Smooth muscle cell (in vitro differentiated cells): ENCODE data around the gene PANK1. TPM values are rescaled to one million over a fixed set of nuclear protein-coding genes. Genes with fewer than 3 reads are reported as not detected.
A peak's percentile ranks its signal among the peaks of the same experiment; 100 is the strongest.

Source experiments
- DNase-seq: peaks from one replicate; lab custom pipeline; 2025; ENCODE audit not compliant: unreplicated experiment; lab: John Stamatoyannopoulos, UW
- H2AFZ ChIP-seq: fragments of 200-600 bp; sonication (generic); 2 replicates; pipeline ENCODE4 v1.6.0; 2016; ENCODE audit warnings: antibody characterized with exemption, low read depth, mild to moderate bottlenecking
- H3F3A ChIP-seq: fragments of 200-600 bp; sonication (generic); 2 replicates; pipeline ENCODE4 v1.6.0; 2017; ENCODE audit warnings: antibody characterized with exemption, low read depth
- H3K27ac ChIP-seq: fragments of 200-600 bp; sonication (generic); 2 replicates; pipeline ENCODE4 v1.5.1; 2016; ENCODE audit warnings: low read depth, mild to moderate bottlenecking
- H3K27me3 ChIP-seq: fragments of 200-600 bp; sonication (generic); 2 replicates; pipeline ENCODE4 v1.6.1; 2016; ENCODE audit warnings: low read depth, mild to moderate bottlenecking
- H3K36me3 ChIP-seq: fragments of 200-600 bp; sonication (generic); 2 replicates; pipeline ENCODE4 v1.5.1; 2016; ENCODE audit warnings: low read depth
- H3K4me1 ChIP-seq: fragments of 200-600 bp; sonication (generic); 2 replicates; pipeline ENCODE4 v1.5.1; 2016; ENCODE audit warnings: low read depth
- H3K4me2 ChIP-seq: fragments of 200-600 bp; sonication (generic); 2 replicates; pipeline ENCODE4 v1.6.0; 2016; ENCODE audit warnings: mild to moderate bottlenecking
- H3K4me3 ChIP-seq: fragments of 200-600 bp; sonication (generic); 2 replicates; pipeline ENCODE4 v1.5.1; 2016; ENCODE audit warnings: mild to moderate bottlenecking
- H3K79me2 ChIP-seq: fragments of 200-600 bp; sonication (generic); 2 replicates; pipeline ENCODE4 v1.6.0; 2016; ENCODE audit warnings: low read depth, mild to moderate bottlenecking
- H3K9ac ChIP-seq: fragments of 200-600 bp; sonication (generic); 2 replicates; pipeline ENCODE4 v1.6.0; 2016; ENCODE audit warnings: low read depth
- H3K9me3 ChIP-seq: fragments of 200-600 bp; sonication (generic); replicated peaks from 2 replicates; pipeline ENCODE4 v1.5.1; 2016; ENCODE audit warnings: low read depth
- H4K20me1 ChIP-seq: fragments of 200-600 bp; sonication (generic); 2 replicates; pipeline ENCODE4 v1.6.0; 2016; ENCODE audit warnings: low read depth
- WGBS: methylation state at CpG from one replicate; pipeline ENCODE4 v1.1.7; 2016; ENCODE audit warnings: low lambda C conversion rate; 5-methylcytosine and 5-hydroxymethylcytosine counted together
- polyA plus RNA-seq: library from polyadenylated mRNA; unstranded; fragments of >200 nt; fragmentation: Nextera tagmentation; extraction: Ambion mirVana; gene quantifications from 2 replicates; pipeline ENCODE4 v1.2.1, GENCODE V29; 2016
- total RNA-seq: library from RNA; depleted of rRNA; stranded (reverse); fragments of >200 nt; gene quantifications from 2 replicates; pipeline ENCODE4 v1.2.3, GENCODE V29; 2014
- TF ChIP-seq, protein P1 (sequence below): fragments of 200-600 bp; sonication (generic); IDR thresholded peaks from 2 replicates; pipeline ENCODE4 v1.5.1; 2017; ENCODE audit warnings: borderline replicate concordance, mild to moderate bottlenecking, antibody characterized with exemption; ENCODE audit not compliant: insufficient read depth, poor library complexity, severe bottlenecking

The PANK1 gene
- total and polyA plus RNA-seq, 2 experiments from 2014 or later: 8.6 to 14.1 TPM

GRCh38 chr10:89648074-89648473 is 3.0 kb upstream of the PANK1 start:
- H3K27me3 ChIP-seq: no peaks in the 10 kb centered on the region
- no peak overlapping the region for H2AFZ ChIP-seq
- TF ChIP-seq, protein P1, sequence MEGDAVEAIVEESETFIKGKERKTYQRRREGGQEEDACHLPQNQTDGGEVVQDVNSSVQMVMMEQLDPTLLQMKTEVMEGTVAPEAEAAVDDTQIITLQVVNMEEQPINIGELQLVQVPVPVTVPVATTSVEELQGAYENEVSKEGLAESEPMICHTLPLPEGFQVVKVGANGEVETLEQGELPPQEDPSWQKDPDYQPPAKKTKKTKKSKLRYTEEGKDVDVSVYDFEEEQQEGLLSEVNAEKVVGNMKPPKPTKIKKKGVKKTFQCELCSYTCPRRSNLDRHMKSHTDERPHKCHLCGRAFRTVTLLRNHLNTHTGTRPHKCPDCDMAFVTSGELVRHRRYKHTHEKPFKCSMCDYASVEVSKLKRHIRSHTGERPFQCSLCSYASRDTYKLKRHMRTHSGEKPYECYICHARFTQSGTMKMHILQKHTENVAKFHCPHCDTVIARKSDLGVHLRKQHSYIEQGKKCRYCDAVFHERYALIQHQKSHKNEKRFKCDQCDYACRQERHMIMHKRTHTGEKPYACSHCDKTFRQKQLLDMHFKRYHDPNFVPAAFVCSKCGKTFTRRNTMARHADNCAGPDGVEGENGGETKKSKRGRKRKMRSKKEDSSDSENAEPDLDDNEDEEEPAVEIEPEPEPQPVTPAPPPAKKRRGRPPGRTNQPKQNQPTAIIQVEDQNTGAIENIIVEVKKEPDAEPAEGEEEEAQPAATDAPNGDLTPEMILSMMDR: no peak
- H3K9me3 ChIP-seq: no peaks in the 10 kb centered on the region
- no peak for DNase-seq
- H3K9ac ChIP-seq: no peak overlapping the region
- H3K4me3 ChIP-seq: no peak overlapping the region
- H3K4me1 ChIP-seq: peaks cover 9% of the 10 kb centered on the region
- peaks cover 14% of the 10 kb centered on the region for H3F3A ChIP-seq
- peaks cover 3% of the 10 kb centered on the region for H3K79me2 ChIP-seq
- H4K20me1 ChIP-seq: no peaks in the 10 kb centered on the region
- H3K27ac ChIP-seq: no peak overlapping the region
- H3K4me2 ChIP-seq: no peak overlapping the region
- no peaks in the 10 kb centered on the region for H3K36me3 ChIP-seq
- 99% methylated on average over 3 of the region's 3 CpGs for WGBS

GRCh38 chr10:89646889-89647657 is 2.0 kb upstream of the PANK1 start:
- H3K9ac ChIP-seq: no peak overlapping the region
- TF ChIP-seq, protein P1: no peak
- no peak overlapping the region for H3K27ac ChIP-seq

GRCh38 chr10:89645742-89646172 is 715 bp upstream of the PANK1 start:
- H3K4me3 ChIP-seq: peak overlapping the region; percentile 86
- 36% methylated on average over 6 of the region's 6 CpGs for WGBS
- H3K27ac ChIP-seq: peak overlapping the region; percentile 85
- no peaks in the 10 kb centered on the region for H3K36me3 ChIP-seq
- DNase-seq: no peak
- H3K4me2 ChIP-seq: peak overlapping the region; percentile 81
- H2AFZ ChIP-seq: peak overlapping the region; percentile 32
- H3K79me2 ChIP-seq: peaks cover 27% of the 10 kb centered on the region
- peaks cover 14% of the 10 kb centered on the region for H4K20me1 ChIP-seq
- H3K9ac ChIP-seq: no peak overlapping the region
- H3K4me1 ChIP-seq: peaks cover 17% of the 10 kb centered on the region
- no peaks in the 10 kb centered on the region for H3K27me3 ChIP-seq
- H3K9me3 ChIP-seq: no peaks in the 10 kb centered on the region
- H3F3A ChIP-seq: peaks cover 14% of the 10 kb centered on the region
- TF ChIP-seq, protein P1: no peak

More at GRCh38 chr10:89646889-89647657, 2.0 kb upstream of the PANK1 start:
- Histone ChIP-seq H2AFZ (peak overlapping the region; percentile 37), H3K4me3 (no peak overlapping the region), H3F3A (peaks cover 14% of the 10 kb centered on the region), H3K36me3 (no peaks in the 10 kb centered on the region), H3K79me2 (peaks cover 13% of the 10 kb centered on the region), H3K4me2 (no peak overlapping the region), H3K9me3 (no peaks in the 10 kb centered on the region), H3K4me1 (peaks cover 17% of the 10 kb centered on the region), H4K20me1 (peaks cover 9% of the 10 kb centered on the region), H3K27me3 (no peaks in the 10 kb centered on the region)
- DNase-seq: no peak
- 72% methylated on average over 5 of the region's 5 CpGs for WGBS

DNA sequence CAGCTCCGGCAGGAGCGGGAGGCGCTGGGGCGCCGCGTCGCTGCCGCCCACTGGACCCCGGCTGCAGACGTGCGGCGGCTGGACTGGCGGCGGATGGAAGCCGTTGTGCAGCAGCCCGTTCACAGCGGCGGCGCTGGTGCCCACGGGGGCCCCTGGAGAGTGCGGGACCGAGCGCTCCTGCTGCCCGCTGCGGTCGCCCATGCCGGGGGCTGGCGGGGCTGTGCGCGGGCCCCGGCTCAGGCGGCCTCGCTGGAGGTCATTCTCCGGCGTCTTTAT is 413 bp downstream of the PANK1 start:
- H3K79me2 ChIP-seq: peaks cover 38% of the 10 kb centered on the region
- no peak for DNase-seq
- peak overlapping the region; percentile 76 for H3K9ac ChIP-seq
- 1% methylated on average over 29 of the region's 35 CpGs for WGBS
- peak overlapping the region; percentile 32 for H2AFZ ChIP-seq
- H3K27ac ChIP-seq: peak overlapping the region; percentile 85
- H4K20me1 ChIP-seq: peaks cover 26% of the 10 kb centered on the region
- H3K27me3 ChIP-seq: no peaks in the 10 kb centered on the region
- TF ChIP-seq, protein P1: no peak
- no peaks in the 10 kb centered on the region for H3K36me3 ChIP-seq
- peak overlapping the region; percentile 86 for H3K4me3 ChIP-seq
- H3K4me1 ChIP-seq: peaks cover 17% of the 10 kb centered on the region
- peak overlapping the region; percentile 81 for H3K4me2 ChIP-seq
- no peaks in the 10 kb centered on the region for H3K9me3 ChIP-seq
- H3F3A ChIP-seq: peaks cover 14% of the 10 kb centered on the region
